ENCODE data around the gene IL26. TPM values are rescaled to one million over a fixed set of nuclear protein-coding genes. Genes with fewer than 3 reads are reported as not detected.

Gene IL26
- total RNA-seq, 5 donors from 2014 or later (not counting 1 experiment from before 2014, with no cell fraction given), result 0.39 TPM; not detected in 4

GRCh38 chr12:68154779-68155178, 70.8 kb downstream of the IL26 start:
- Histone ChIP-seq H3K27me3 (replicated peaks in 1 of 2; ENCODE audit: control insufficient read depth in 2 of 2, extremely low read depth in 1 of 2, insufficient read depth in 2 of 2, low read length in 1 of 2) (no peaks in the 10 kb centered on the region), H3K36me3 (ENCODE audit: control insufficient read depth in 2 of 2, extremely low read depth in 1 of 2, insufficient read depth in 1 of 2, low read length in 1 of 2) (peaks cover 0 to 3% of the 10 kb centered on the region in 2 donors), H3K9me3 (no peaks in the 10 kb centered on the region), H3K4me1 (ENCODE audit: control insufficient read depth in 1 of 2, extremely low read depth in 1 of 2, insufficient read depth in 2 of 2, low read length in 2 of 2) (peaks cover 0 to under 1% of the 10 kb centered on the region in 2 experiments), H3K4me3 (ENCODE audit: control insufficient read depth in 1 of 2, extremely low read depth in 1 of 2, low read length in 1 of 2) (no peak overlapping the region), H3K27ac (ENCODE audit: low read length) (no peak overlapping the region)
- no peak for DNase-seq
- CTCF ChIA-PET, result interaction anchor here (0.9 to 1.4 kb wide), 2 partner anchors 8 to 799 kb away, joined by 3 to 10 read pairs; no protein-coding TSS in a partner anchor
- no peak overlapping the region for H3K4me3 Mint-ChIP-seq
- no peak for ATAC-seq (replicated peaks in 1 of 4)
- POLR2A ChIA-PET, result no interaction called here
- H3K27me3 Mint-ChIP-seq, result no peaks in the 10 kb centered on the region
- H3K9me3 Mint-ChIP-seq, result no peaks in the 10 kb centered on the region
- no peak overlapping the region for H3K27ac Mint-ChIP-seq
- WGBS (ENCODE audit: insufficient coverage), result no CpG with 5 or more reads among the region's 1 CpG
- H3K4me1 Mint-ChIP-seq, result peaks cover 7 to 29% (median 26%) of the 10 kb centered on the region in 3 donors
- peaks cover 12% of the 10 kb centered on the region for H3K36me3 Mint-ChIP-seq

Other genes starting within 250 kb of the IL26 start
- 1 to 10 TPM; 1.2 to 6.2 (median 3.3) TPM for gene IFNG-AS1, start 236.4 kb downstream of the IL26 start, total RNA-seq
- 10 to 100 TPM in 2 of 5 donors, 1 to 10 TPM in 2, under 1 TPM in 1; 0.53 to 11.8 (median 1.6) TPM for gene IFNG, start 66.1 kb downstream of the IL26 start, total RNA-seq
- gene IL22, start 27.8 kb upstream of the IL26 start, total RNA-seq, result under 1 TPM in 1 of 5 donors, not detected in 4; 0.63 TPM
- 10 to 100 TPM; 21.1 to 25.7 (median 23.8) TPM for gene MDM1, start 106.6 kb upstream of the IL26 start, total RNA-seq

Measured in T-cell (primary cell).